GM21381 (cell line): ENCODE measurements around the gene FOXJ1.
"Not testable (repeated sequence)": the region's sequence is repeated elsewhere in the genome, so short reads cannot be mapped to it uniquely, and the experiment has no call there.

Experiments
- ATAC-seq: cut with Tn5 transposase; IDR thresholded peaks from one replicate; pipeline ENCODE4 v1.9.1; 2021; ENCODE audit warnings: mild to moderate bottlenecking, moderate library complexity; ENCODE audit not compliant: unreplicated experiment

FOXJ1 gene

GRCh38 chr17:76141212-76142038 is at the start of gene FOXJ1:
FOXJ1 (minus strand) TSS chr17:76141245; CDS start chr17:76140395, 850 bp downstream.
- ATAC-seq = peak; percentile 81

- no peak for ATAC-seq
Measured at GRCh38 chr17:76189741-76190140, 48.7 kb upstream of the FOXJ1 start.

DNA sequence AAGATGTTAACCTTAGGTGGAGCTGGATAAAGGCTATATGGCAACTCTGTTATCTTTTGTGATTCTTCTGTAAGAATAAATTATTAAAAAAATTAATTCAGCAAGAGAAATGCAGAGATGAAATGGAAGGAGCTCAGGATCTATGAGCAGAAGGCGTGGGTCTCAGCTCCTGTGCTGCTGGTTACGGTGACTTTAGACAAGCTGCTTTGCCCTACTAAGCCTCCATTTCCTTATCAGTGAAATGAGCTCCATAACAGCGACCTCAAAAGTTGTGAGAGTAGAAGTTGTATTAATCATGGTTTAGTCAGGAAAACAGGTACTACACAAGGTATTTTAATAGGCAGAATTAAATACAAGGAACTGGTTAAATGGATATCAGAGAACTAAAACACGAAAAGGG is 48.2 kb upstream of the FOXJ1 start:
- no peak for ATAC-seq

- ATAC-seq = no peak
Measured at GRCh38 chr17:76188213-76189016, 47.4 kb upstream of the FOXJ1 start.

DNA sequence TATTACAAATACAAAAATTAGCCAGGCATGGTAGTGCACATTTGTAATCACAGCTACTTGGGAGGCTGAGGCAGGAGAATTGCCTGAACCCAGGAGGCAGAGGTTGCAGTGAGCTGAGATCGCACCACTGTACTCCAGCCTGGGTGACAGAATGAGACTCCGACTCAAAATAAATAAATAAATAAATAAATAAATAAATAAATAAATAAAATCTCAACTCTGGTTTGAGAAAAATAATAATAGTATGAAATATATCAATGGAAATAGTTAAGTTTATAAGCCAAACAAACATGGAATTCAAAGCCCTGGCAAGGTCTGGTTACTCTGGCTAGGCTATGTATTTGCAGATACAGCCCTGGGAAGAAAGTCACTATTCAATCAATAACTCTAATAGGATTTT is 45.7 kb upstream of the FOXJ1 start:
- ATAC-seq = not testable (repeated sequence)

DNA sequence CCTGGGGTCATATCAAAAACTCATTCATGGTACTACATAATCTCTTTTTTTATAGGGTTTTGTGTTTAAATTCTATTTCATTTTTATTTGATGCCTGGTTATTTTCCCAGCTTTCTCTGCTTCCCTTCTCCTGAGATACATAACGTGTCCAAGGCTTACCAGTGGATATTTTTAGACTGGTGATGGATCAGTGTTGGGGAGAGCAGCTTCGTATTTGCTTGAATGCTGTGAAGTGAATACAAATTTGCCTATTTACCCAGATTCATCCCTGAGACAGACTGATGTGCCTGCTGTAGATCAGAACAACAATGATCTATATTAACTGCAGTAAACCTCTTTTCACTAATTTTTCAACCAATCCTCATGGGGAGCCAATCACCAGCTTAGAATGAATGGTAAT is 43.2 kb upstream of the FOXJ1 start:
- no peak for ATAC-seq

- ATAC-seq = no peak
Measured at GRCh38 chr17:76182016-76182764, 41.1 kb upstream of the FOXJ1 start.

DNA sequence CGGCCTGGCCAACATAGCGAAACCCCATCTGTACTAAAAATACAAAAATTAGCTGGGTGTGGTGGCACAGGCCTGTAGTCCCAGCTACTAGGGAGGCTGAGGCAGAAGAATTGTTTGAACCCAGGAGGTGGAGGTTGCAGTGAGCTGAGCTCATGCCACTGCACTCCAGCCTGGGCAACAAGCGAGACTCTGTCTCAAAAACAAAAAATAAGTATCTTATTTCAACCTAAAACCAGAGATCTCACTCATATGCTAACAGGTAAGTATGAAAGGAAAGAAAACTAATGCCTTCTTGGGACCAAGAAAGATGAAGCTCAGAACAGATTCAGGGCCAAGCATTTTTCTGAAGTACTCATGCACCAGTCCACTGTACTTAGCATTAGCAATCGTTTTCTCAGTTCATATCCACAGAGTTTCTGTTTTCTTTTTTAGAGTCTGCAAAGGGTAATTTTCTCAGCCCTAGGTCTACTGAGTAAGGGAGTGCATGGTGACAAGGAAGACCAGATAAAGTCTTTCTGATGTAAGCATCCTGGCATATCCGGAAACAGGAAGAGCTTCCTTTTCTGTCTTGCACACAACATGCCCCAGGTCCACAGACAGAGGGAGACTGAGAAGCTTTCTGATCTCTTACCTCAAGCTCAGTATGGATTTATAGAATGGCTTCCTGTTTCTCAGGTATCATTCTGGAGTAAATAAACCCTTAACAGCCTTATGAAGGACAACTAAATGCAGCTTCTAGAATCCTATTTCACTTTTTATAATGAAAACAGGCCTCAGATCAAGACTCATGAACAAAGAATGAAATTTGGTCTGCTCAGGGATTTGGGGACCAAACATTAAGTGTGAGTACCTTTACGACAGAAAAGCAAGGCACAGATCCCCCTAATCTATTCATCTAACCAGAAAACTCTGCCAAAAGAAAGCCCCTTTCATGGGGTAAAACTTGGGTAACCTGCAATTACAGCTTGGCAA is 38.7 kb upstream of the FOXJ1 start:
- no peak for ATAC-seq

- ATAC-seq = no peak
Measured at GRCh38 chr17:76178124-76178523, 37.1 kb upstream of the FOXJ1 start.

DNA sequence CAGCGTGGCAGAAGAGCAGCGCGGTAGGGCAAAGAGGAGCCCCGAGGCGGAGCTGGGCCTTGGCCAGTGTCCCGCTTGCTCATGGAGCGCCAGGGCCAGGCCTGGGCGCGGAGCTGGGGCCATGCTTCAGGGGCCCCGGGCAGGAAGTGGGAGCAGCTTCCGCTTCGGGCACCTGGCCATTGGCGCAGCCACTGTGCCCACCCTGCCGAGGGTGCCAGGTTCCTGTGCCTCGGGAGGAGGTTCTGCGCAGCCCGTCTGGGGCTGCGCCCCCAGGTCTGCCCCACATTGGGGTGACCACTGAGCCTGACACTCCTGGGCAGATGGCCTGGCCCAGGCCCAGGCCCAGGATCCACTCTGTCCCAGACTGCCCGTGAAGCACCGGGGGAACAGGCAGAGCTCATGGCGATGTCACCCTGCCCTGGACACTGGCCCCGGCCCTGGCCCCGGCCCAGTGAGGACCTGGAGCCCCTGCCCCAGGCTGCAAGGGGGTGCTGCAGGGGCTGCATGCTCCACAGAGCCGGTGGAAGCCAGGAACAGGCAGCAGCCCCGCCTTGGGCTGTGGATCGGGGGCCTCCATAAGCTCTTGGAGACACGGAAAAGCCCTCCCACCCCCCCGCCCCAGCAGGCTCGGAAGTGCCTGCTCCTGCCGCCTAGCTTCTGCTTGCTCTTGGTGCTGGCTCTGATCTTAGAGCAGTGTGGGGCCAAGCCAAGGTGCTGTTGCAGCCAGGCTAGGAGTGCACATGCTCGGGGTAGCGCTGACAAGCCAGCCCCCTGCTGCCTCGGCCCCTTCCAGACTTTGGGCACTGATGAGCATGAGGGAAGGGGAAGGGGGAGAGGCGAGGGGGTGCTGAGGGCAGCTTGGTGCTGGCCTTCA is 35.9 kb upstream of the FOXJ1 start:
- no peak for ATAC-seq

GRCh38 chr17:76174037-76174436 is 33.0 kb upstream of the FOXJ1 start:
- no peak for ATAC-seq

- no peak for ATAC-seq
Measured at GRCh38 chr17:76173474-76173873, 32.4 kb upstream of the FOXJ1 start.

DNA sequence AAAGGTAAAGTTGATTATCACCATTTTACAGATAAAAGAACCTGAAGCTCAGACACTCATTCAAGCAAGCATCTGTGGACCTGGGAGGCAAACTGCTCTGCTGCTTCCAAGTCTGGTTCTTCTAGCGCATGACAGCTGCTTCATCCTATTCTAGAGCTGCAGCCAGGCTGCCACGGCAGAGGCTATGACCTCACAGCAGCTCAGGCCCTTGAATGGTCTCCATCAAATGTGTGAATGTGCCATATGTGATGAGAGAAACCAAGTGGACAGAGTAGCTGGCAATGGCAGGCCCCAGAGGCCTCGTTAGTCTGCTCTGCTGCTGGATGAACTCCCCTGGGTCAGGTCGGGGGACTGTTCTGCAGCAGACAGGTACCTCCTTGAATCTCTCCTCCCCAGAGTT is 30.7 kb upstream of the FOXJ1 start:
- ATAC-seq = no peak

DNA sequence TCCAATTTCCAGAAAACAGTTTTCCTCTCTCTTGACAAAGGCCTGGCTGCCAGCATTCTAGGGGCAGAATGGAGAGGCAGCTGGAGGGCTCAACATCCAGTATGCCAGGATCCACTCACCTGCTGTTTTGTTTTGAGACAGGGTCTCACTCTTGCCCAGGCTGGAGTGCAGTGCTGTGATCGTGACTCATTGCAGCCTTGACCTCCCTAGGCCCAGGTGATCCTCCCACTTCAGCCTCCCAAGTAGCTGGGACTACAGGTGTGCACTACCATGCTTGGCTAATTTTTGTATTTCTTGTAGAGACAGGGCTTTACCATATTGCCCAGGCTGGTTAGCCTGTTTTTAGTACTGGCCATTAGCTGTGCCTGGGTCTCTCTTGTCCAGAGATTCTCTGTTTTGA is 29.1 kb upstream of the FOXJ1 start:
- ATAC-seq = no peak

DNA sequence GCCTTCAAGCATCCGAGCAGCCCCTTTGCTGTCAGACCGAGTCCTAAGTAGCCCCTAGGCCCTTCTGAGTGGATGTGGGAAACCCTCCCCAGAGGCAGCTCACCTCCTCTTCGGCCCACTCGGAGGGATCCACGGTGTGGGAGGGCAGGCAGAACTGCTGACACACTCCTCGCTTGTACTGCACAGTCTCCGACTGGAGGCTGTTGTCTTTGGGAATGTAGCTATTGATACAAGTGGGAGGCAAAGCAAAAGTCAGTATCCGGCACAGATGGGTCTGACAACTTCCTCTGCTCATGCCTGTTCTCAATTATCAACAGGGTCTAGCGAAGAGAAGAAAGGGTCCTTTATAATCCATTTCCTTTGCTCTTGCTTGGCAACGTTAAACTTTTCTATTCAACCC is 25.9 kb upstream of the FOXJ1 start:
- ATAC-seq = no peak

- no peak for ATAC-seq
Measured at GRCh38 chr17:76166168-76166567, 25.1 kb upstream of the FOXJ1 start.

GRCh38 chr17:76164331-76164730 is 23.3 kb upstream of the FOXJ1 start:
- ATAC-seq = no peak

DNA sequence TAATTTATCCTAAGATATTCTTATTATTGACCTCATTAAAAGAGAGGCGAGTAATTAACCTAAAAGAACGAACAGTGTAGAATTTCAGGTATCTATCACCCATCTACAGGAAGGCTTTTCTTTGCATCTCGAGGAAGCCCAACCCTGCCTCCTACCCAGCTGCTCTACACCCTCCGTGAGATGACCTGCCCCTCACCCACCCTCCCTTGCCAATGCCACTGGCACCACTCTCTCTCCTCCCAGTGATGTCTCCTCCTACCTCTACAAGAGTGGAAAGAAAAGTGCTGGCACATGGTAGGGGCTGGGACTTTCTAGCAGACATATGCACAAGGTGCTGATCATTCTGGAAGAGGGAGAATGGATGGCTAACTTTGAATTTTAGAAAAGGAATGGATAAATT is 22.9 kb upstream of the FOXJ1 start:
- no peak for ATAC-seq

DNA sequence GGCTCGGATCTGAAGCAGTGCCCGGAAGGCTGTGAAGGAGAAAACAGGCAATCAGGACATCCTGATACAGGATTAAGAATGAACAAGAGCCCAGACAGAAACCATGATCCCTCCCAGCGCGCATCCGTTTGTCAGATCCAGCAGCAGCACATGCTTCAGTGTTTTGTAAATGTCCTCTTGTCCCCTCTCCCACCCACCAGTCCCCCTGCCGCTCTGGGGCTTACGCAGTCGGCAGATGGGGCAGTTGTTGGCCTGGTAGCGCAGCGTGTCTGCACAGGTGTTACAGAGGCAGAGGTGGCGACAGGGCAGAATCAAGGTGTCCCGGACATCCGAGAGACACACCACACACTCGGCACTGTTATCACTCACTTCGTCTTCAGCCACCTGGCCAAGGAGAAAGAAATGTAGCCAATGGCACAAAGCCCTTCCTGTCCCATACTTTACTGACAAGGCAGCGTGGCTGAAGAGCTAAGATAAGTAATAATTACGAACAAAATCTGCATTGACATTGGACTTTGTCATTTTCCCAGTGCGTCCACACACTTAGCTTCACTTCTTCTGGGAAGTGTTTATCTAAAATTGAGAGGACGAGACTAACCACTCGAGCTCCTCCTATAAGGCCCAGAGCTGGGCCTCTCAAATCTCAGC is 20.7 kb upstream of the FOXJ1 start:
- ATAC-seq = no peak
